Activated CD8-positive, alpha-beta T cell treated with anti-CD3 and anti-CD28 coated beads for 36 hours (primary cell): ENCODE results near the gene HS6ST1. TPM values are rescaled to one million over a fixed set of nuclear protein-coding genes. Genes with fewer than 3 reads are reported as not detected.

Source experiments
- ATAC-seq: fragments of 200-7000 bp; cut with Tn5 transposase; one replicate; pipeline ENCODE4 v1.10.0; 2021; ENCODE audit warnings: mild to moderate bottlenecking, moderate library complexity
- CTCF ChIA-PET: fragments of 350-600 bp; sonication (Branson Sonifier 250); formaldehyde crosslinking; loops from one replicate; lab custom pipeline; 2021; ENCODE audit warnings: antibody characterized with exemption; lab: Charles Lee
- POLR2A ChIA-PET: fragments of 350-600 bp; sonication (Branson Sonifier 250); formaldehyde crosslinking; loops from one replicate; lab custom pipeline; 2021; ENCODE audit warnings: antibody characterized with exemption; lab: Charles Lee
- DNase-seq: peaks from one replicate; pipeline ENCODE4 v3.0.0-alpha.2; 2020
- H3K27ac Mint-ChIP-seq: one replicate; pipeline ENCODE4 v1.8.0; 2021; ENCODE audit warnings: mild to moderate bottlenecking, mixed read lengths
- H3K27me3 Mint-ChIP-seq: one replicate; pipeline ENCODE4 v1.8.0; 2021; ENCODE audit warnings: mixed read lengths
- H3K36me3 Mint-ChIP-seq: one replicate; pipeline ENCODE4 v1.8.0; 2021; ENCODE audit warnings: low read depth, mixed read lengths
- H3K4me1 Mint-ChIP-seq: one replicate; pipeline ENCODE4 v1.8.0; 2021; ENCODE audit warnings: low read depth, mixed read lengths
- H3K4me3 Mint-ChIP-seq: one replicate; pipeline ENCODE4 v1.8.0; 2021; ENCODE audit warnings: mild to moderate bottlenecking, moderate library complexity, mixed read lengths
- H3K9me3 Mint-ChIP-seq: one replicate; pipeline ENCODE4 v1.8.0; 2021; ENCODE audit warnings: mixed read lengths
- CTCF ChIP-seq: fragments of 200-600 bp; IDR thresholded peaks from one replicate; pipeline ENCODE4 v1.8.0; 2022; ENCODE audit warnings: antibody characterized with exemption, mild to moderate bottlenecking
- intact Hi-C: fragments of 100-400 bp; cut with micrococcal nuclease; formaldehyde crosslinking; loops from one replicate; pipeline ENCODE4 v1.10.0; 2022
- total RNA-seq, 2 experiments: library from RNA; stranded (reverse); gene quantifications; one replicate each; pipeline ENCODE4 v1.2.3, GENCODE V29; 2021

Gene HS6ST1
- total RNA-seq, 2 experiments from 2014 or later: 12.5 to 13.0 TPM

DNA sequence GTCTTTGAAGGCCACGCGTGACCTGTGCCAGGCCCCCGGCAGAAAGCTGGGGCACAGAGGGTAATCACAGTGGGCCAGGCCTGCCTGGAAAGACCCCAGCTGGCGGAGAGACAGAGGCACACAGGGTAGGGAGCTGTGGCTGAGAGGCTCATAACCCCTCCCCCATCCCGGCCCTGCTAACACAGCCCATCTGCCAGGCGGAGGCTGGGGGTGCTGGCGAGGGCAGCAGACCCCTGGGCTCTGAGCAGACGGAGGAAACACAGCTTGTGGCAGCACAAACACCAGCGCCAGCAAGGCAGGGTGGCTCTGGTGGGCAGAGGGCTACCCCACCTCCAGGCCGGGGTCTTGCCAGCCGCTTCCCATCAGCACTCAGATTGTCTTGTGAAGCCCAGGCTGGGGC lies 19.0 kb downstream of the HS6ST1 start:
- intact Hi-C loops: no loop called here
- H3K4me3 Mint-ChIP-seq: no peak overlapping the region
- H3K36me3 Mint-ChIP-seq: peaks cover 5% of the 10 kb centered on the region
- CTCF ChIA-PET: no interaction called here
- DNase-seq: no peak
- no peak for TF ChIP-seq CTCF
- no peak overlapping the region for H3K27ac Mint-ChIP-seq
- no peaks in the 10 kb centered on the region for H3K4me1 Mint-ChIP-seq
- ATAC-seq: no peak
- H3K27me3 Mint-ChIP-seq: no peaks in the 10 kb centered on the region
- peaks cover 4% of the 10 kb centered on the region for H3K9me3 Mint-ChIP-seq
- POLR2A ChIA-PET: no interaction called here

DNA sequence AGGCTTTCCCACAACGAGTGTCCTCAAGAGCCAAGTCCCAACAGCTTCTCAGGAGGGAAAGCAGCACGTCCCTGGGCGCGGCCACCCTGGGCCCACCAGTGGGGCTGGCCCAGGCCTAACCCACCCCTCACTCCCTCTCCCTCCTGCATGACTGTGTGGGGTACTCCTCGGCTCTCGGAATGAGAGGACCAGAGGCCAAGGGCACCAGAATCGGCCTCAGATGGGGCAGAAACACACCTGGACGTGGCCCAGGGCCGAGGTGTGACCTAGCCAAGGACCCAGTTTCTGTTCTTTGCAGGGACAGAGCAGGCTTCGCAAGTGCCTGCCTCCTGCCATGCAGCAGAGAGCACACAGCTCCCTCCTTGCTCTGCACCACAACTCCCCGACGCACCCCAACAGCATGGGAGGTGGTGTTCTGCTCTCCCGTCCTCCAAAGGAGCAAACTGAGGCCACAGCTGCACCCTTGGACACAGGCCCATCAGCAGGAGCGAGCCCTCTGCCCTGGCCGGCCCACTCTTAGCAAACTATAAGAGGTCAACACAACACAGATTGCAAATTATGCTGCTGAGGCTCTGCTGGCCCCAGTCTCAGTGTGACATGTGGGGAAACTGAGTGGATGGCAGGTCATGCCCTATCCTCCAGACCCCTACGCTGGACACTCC lies 19.7 kb downstream of the HS6ST1 start:
- Mint-ChIP-seq H3K4me3 (no peak overlapping the region), H3K27me3 (no peaks in the 10 kb centered on the region), H3K4me1 (no peaks in the 10 kb centered on the region), H3K36me3 (peaks cover 5% of the 10 kb centered on the region), H3K27ac (no peak overlapping the region), H3K9me3 (peaks cover 4% of the 10 kb centered on the region)
- CTCF ChIA-PET: interaction anchor here (0.6 kb wide), 1 partner anchor 1502 kb away, joined by 3 read pairs; no protein-coding TSS in a partner anchor
- no peak for DNase-seq
- POLR2A ChIA-PET: no interaction called here
- intact Hi-C loops: no loop called here
- TF ChIP-seq CTCF: no peak
- no peak for ATAC-seq

GRCh38 chr2:128298286-128298685 lies 20.4 kb downstream of the HS6ST1 start:
- no peaks in the 10 kb centered on the region for H3K27me3 Mint-ChIP-seq
- no peak for TF ChIP-seq CTCF
- H3K4me3 Mint-ChIP-seq: no peak overlapping the region
- POLR2A ChIA-PET: no interaction called here
- peaks cover 5% of the 10 kb centered on the region for H3K36me3 Mint-ChIP-seq
- ATAC-seq (no peak), DNase-seq (no peak)
- CTCF ChIA-PET: no interaction called here
- intact Hi-C loops: no loop called here
- no peak overlapping the region for H3K27ac Mint-ChIP-seq
- peaks cover 4% of the 10 kb centered on the region for H3K9me3 Mint-ChIP-seq
- H3K4me1 Mint-ChIP-seq: no peaks in the 10 kb centered on the region

DNA sequence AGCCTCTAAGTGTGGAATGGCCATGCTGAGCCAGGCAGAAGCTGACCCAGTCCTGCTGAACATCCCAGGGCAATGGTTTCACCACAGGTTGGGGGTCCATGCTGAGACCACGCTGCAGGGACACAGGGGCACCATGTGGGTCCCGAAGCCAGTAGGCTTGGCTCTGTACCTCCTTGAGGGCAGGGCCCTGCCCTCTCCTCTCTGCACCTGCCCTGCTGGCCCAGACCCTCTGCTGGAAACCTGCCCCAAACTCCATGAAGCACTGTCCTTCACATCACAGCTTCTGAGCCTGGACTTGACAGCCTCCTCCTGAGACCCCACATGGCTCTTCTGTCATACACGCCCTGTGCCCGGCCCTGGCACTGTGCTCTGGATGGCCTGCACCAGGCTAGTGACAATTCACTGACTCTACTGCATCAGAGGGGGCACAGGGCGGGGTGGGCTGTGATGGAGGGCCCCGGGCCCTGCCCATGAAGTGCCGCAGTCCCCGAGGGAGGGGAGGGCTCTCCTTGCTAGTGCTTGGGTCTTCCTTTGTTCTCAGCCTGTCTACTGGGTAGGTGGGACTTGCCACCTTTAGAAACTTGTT lies 24.7 kb downstream of the HS6ST1 start:
- H3K27ac Mint-ChIP-seq: no peak overlapping the region
- H3K4me1 Mint-ChIP-seq: no peaks in the 10 kb centered on the region
- intact Hi-C loops: no loop called here
- TF ChIP-seq CTCF: no peak
- ATAC-seq (no peak), DNase-seq (no peak)
- peaks cover 4% of the 10 kb centered on the region for H3K9me3 Mint-ChIP-seq
- H3K36me3 Mint-ChIP-seq: peaks cover 5% of the 10 kb centered on the region
- CTCF ChIA-PET: no interaction called here
- H3K27me3 Mint-ChIP-seq: no peaks in the 10 kb centered on the region
- POLR2A ChIA-PET: no interaction called here
- no peak overlapping the region for H3K4me3 Mint-ChIP-seq

- ChIA-PET CTCF (no interaction called here), POLR2A (no interaction called here)
- peaks cover 2% of the 10 kb centered on the region for H3K36me3 Mint-ChIP-seq
- TF ChIP-seq CTCF: no peak
- H3K4me1 Mint-ChIP-seq: no peaks in the 10 kb centered on the region
- intact Hi-C loops: no loop called here
- peaks cover 2% of the 10 kb centered on the region for H3K9me3 Mint-ChIP-seq
- ATAC-seq (no peak), DNase-seq (no peak)
- no peak overlapping the region for H3K27ac Mint-ChIP-seq
- H3K4me3 Mint-ChIP-seq: no peak overlapping the region
- H3K27me3 Mint-ChIP-seq: no peaks in the 10 kb centered on the region
Observed at GRCh38 chr2:128293426-128293755, 25.3 kb downstream of the HS6ST1 start.
